GM23338 (cell line): Measurements from ENCODE around the gene LHX3.

ENCODE experiments used
- CREB1 ChIP-seq: fragments of 250-450 bp; sonication (Bioruptor Pico); IDR thresholded peaks from 2 replicates; pipeline ENCODE4 v1.5.0; 2020; ENCODE audit warnings: low read depth, mild to moderate bottlenecking, moderate library complexity
- EZH2 ChIP-seq: fragments of 200-600 bp; sonication (generic); IDR thresholded peaks from one replicate; pipeline ENCODE4 v1.8.0; 2017; ENCODE audit warnings: antibody characterized with exemption, mild to moderate bottlenecking, low read depth; ENCODE audit not compliant: unreplicated experiment
- EZH2phosphoT487 ChIP-seq: fragments of 200-600 bp; sonication (generic); IDR thresholded peaks from one replicate; pipeline ENCODE4 v1.8.1; 2018; ENCODE audit warnings: antibody characterized with exemption; ENCODE audit not compliant: unreplicated experiment
- JUNB ChIP-seq: IDR thresholded peaks from one replicate; pipeline ENCODE4 v1.6.1; 2016; ENCODE audit warnings: antibody characterized with exemption; ENCODE audit not compliant: unreplicated experiment
- NANOG ChIP-seq: IDR thresholded peaks from 2 replicates; pipeline ENCODE4 v1.6.1; 2016; ENCODE audit warnings: antibody characterized with exemption, borderline replicate concordance
- POLR2AphosphoS5 ChIP-seq: IDR thresholded peaks from 2 replicates; pipeline ENCODE4 v1.6.1; 2016; ENCODE audit warnings: antibody characterized with exemption, low read depth
- STAT1 ChIP-seq: IDR thresholded peaks from one replicate; pipeline ENCODE4 v1.6.1; 2016; ENCODE audit warnings: antibody characterized with exemption; ENCODE audit not compliant: unreplicated experiment
- ZNF114 ChIP-seq: fragments of 250-450 bp; sonication (Bioruptor Pico); IDR thresholded peaks from 2 replicates; pipeline ENCODE4 v1.5.0; 2020; ENCODE audit warnings: mild to moderate bottlenecking, moderate library complexity
- ZNF331 ChIP-seq: fragments of 250-450 bp; sonication (Bioruptor Pico); IDR thresholded peaks from 2 replicates; pipeline ENCODE4 v1.5.0; 2020; ENCODE audit warnings: low read depth, mild to moderate bottlenecking, moderate library complexity
- TF ChIP-seq, protein P1 (sequence below), 2 experiments: fragments of 200-600 bp in 1 of 2; sonication (generic) in 1 of 2; conservative IDR thresholded peaks; 2 replicates each; pipeline versions ENCODE4 v1.5.1 to v1.6.1; 2016 to 2017; ENCODE audit warnings: antibody characterized with exemption in 2 of 2, low read depth in 2 of 2, mild to moderate bottlenecking in 2 of 2, moderate library complexity in 1 of 2
- TF ChIP-seq, protein P2 (sequence below): IDR thresholded peaks from one replicate; pipeline ENCODE4 v1.6.1; 2018; ENCODE audit warnings: antibody characterized with exemption; ENCODE audit not compliant: unreplicated experiment
- TF ChIP-seq, protein P3 (sequence below): IDR thresholded peaks from 2 replicates; pipeline ENCODE4 v1.6.1; 2016; ENCODE audit warnings: antibody characterized with exemption
- TF ChIP-seq, protein P4 (sequence below): fragments of 250-450 bp; sonication (Bioruptor Pico); IDR thresholded peaks from 2 replicates; pipeline ENCODE4 v1.5.0; 2020; ENCODE audit warnings: mild to moderate bottlenecking, moderate library complexity

DNA sequence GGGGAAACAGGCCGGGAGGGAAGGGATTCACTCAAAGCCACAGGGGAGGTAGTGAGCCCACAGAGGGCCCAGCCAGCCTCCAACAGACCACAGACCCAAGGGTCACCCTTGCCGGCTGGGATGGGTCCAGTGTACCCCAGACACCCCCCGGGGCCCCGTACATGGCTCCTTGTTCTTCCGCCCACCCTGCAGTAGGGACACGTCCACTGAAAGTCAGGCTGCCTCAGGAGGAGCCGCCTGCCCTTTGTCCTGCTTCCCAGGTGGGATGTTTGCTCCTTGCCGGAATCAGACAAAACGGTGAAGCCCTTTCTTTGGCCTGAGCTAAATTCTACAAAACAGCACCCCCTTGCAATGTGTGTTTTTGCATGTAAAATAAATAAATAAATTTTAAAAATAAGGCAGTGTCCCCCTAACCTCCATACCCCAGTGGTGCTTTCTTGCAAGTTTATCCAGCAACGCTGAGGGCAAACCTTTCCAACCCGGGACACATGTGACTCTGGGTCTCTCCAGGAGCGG is 25.8 kb downstream of the LHX3 start:
- TF ChIP-seq, protein P1, sequence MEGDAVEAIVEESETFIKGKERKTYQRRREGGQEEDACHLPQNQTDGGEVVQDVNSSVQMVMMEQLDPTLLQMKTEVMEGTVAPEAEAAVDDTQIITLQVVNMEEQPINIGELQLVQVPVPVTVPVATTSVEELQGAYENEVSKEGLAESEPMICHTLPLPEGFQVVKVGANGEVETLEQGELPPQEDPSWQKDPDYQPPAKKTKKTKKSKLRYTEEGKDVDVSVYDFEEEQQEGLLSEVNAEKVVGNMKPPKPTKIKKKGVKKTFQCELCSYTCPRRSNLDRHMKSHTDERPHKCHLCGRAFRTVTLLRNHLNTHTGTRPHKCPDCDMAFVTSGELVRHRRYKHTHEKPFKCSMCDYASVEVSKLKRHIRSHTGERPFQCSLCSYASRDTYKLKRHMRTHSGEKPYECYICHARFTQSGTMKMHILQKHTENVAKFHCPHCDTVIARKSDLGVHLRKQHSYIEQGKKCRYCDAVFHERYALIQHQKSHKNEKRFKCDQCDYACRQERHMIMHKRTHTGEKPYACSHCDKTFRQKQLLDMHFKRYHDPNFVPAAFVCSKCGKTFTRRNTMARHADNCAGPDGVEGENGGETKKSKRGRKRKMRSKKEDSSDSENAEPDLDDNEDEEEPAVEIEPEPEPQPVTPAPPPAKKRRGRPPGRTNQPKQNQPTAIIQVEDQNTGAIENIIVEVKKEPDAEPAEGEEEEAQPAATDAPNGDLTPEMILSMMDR (conservative IDR thresholded peaks at IDR 0.05; ENCODE audit: low read depth in 2 of 2) = no peak
- TF ChIP-seq EZH2 (no peak), EZH2phosphoT487 (no peak), POLR2AphosphoS5 (no peak), ZNF114 (CRISPR knock-in tag) (no peak), ZNF331 (CRISPR knock-in tag) (no peak), STAT1 (no peak), JUNB (no peak), CREB1 (CRISPR knock-in tag) (no peak), NANOG (no peak)
- TF ChIP-seq, protein P2, sequence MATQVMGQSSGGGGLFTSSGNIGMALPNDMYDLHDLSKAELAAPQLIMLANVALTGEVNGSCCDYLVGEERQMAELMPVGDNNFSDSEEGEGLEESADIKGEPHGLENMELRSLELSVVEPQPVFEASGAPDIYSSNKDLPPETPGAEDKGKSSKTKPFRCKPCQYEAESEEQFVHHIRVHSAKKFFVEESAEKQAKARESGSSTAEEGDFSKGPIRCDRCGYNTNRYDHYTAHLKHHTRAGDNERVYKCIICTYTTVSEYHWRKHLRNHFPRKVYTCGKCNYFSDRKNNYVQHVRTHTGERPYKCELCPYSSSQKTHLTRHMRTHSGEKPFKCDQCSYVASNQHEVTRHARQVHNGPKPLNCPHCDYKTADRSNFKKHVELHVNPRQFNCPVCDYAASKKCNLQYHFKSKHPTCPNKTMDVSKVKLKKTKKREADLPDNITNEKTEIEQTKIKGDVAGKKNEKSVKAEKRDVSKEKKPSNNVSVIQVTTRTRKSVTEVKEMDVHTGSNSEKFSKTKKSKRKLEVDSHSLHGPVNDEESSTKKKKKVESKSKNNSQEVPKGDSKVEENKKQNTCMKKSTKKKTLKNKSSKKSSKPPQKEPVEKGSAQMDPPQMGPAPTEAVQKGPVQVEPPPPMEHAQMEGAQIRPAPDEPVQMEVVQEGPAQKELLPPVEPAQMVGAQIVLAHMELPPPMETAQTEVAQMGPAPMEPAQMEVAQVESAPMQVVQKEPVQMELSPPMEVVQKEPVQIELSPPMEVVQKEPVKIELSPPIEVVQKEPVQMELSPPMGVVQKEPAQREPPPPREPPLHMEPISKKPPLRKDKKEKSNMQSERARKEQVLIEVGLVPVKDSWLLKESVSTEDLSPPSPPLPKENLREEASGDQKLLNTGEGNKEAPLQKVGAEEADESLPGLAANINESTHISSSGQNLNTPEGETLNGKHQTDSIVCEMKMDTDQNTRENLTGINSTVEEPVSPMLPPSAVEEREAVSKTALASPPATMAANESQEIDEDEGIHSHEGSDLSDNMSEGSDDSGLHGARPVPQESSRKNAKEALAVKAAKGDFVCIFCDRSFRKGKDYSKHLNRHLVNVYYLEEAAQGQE = no peak
- TF ChIP-seq, protein P3, sequence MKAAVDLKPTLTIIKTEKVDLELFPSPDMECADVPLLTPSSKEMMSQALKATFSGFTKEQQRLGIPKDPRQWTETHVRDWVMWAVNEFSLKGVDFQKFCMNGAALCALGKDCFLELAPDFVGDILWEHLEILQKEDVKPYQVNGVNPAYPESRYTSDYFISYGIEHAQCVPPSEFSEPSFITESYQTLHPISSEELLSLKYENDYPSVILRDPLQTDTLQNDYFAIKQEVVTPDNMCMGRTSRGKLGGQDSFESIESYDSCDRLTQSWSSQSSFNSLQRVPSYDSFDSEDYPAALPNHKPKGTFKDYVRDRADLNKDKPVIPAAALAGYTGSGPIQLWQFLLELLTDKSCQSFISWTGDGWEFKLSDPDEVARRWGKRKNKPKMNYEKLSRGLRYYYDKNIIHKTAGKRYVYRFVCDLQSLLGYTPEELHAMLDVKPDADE = no peak
- TF ChIP-seq, protein P4, sequence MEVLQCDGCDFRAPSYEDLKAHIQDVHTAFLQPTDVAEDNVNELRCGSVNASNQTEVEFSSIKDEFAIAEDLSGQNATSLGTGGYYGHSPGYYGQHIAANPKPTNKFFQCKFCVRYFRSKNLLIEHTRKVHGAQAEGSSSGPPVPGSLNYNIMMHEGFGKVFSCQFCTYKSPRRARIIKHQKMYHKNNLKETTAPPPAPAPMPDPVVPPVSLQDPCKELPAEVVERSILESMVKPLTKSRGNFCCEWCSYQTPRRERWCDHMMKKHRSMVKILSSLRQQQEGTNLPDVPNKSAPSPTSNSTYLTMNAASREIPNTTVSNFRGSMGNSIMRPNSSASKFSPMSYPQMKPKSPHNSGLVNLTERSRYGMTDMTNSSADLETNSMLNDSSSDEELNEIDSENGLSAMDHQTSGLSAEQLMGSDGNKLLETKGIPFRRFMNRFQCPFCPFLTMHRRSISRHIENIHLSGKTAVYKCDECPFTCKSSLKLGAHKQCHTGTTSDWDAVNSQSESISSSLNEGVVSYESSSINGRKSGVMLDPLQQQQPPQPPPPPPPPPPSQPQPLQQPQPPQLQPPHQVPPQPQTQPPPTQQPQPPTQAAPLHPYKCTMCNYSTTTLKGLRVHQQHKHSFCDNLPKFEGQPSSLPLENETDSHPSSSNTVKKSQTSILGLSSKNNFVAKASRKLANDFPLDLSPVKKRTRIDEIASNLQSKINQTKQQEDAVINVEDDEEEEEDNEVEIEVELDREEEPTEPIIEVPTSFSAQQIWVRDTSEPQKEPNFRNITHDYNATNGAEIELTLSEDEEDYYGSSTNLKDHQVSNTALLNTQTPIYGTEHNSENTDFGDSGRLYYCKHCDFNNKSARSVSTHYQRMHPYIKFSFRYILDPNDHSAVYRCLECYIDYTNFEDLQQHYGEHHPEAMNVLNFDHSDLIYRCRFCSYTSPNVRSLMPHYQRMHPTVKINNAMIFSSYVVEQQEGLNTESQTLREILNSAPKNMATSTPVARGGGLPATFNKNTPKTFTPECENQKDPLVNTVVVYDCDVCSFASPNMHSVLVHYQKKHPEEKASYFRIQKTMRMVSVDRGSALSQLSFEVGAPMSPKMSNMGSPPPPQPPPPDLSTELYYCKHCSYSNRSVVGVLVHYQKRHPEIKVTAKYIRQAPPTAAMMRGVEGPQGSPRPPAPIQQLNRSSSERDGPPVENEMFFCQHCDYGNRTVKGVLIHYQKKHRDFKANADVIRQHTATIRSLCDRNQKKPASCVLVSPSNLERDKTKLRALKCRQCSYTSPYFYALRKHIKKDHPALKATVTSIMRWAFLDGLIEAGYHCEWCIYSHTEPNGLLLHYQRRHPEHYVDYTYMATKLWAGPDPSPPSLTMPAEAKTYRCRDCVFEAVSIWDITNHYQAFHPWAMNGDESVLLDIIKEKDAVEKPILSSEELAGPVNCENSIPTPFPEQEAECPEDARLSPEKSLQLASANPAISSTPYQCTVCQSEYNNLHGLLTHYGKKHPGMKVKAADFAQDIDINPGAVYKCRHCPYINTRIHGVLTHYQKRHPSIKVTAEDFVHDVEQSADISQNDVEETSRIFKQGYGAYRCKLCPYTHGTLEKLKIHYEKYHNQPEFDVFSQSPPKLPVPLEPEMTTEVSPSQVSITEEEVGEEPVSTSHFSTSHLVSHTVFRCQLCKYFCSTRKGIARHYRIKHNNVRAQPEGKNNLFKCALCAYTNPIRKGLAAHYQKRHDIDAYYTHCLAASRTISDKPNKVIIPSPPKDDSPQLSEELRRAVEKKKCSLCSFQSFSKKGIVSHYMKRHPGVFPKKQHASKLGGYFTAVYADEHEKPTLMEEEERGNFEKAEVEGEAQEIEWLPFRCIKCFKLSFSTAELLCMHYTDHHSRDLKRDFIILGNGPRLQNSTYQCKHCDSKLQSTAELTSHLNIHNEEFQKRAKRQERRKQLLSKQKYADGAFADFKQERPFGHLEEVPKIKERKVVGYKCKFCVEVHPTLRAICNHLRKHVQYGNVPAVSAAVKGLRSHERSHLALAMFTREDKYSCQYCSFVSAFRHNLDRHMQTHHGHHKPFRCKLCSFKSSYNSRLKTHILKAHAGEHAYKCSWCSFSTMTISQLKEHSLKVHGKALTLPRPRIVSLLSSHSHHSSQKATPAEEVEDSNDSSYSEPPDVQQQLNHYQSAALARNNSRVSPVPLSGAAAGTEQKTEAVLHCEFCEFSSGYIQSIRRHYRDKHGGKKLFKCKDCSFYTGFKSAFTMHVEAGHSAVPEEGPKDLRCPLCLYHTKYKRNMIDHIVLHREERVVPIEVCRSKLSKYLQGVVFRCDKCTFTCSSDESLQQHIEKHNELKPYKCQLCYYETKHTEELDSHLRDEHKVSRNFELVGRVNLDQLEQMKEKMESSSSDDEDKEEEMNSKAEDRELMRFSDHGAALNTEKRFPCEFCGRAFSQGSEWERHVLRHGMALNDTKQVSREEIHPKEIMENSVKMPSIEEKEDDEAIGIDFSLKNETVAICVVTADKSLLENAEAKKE (CRISPR knock-in tag) = no peak
